Measurements from ENCODE around the gene B4GALT7.

Gene B4GALT7

DNA sequence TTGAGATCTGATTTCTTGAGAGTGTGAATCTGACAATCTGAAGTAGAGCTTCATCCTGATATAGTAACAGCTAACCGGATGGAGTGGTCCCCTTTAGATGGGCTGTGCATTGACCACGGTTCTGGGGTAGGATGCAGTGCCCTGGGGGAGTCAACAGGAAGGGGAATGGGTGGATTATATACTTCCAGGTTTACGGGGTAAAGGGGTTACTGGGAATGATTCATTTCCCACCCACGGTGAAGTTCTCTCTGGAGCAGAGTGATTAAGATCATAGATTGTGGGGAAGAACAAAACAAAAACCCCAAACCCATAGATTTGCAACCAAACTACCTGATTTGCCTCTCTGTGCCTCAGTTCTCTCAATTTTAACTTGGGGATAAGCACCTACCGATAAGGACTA lies 1.5 kb upstream of the B4GALT7 start:
- Histone ChIP-seq H4K20me1 (ENCODE audit: insufficient read depth) (no peaks in the 10 kb centered on the region), H3K9ac (no peak overlapping the region), H2AFZ (ENCODE audit: low read depth) (no peak overlapping the region), H3K27ac (no peak overlapping the region), H3K4me1 (ENCODE audit: low read depth, poor library complexity, severe bottlenecking) (peaks cover 5% of the 10 kb centered on the region), H3K79me2 (ENCODE audit: insufficient read depth, low read depth) (no peaks in the 10 kb centered on the region; the same call in 1 of the 2 replicates), H3K4me2 (no peak overlapping the region), H3K27me3 (ENCODE audit: insufficient read depth, low read depth) (no peaks in the 10 kb centered on the region), H3K36me3 (ENCODE audit: insufficient read depth) (no peaks in the 10 kb centered on the region), H3K4me3 (IDR thresholded peaks at IDR 0.05; ENCODE audit: insufficient read depth, low read depth, low read length) (no peak overlapping the region)
- TF ChIP-seq, protein P1, sequence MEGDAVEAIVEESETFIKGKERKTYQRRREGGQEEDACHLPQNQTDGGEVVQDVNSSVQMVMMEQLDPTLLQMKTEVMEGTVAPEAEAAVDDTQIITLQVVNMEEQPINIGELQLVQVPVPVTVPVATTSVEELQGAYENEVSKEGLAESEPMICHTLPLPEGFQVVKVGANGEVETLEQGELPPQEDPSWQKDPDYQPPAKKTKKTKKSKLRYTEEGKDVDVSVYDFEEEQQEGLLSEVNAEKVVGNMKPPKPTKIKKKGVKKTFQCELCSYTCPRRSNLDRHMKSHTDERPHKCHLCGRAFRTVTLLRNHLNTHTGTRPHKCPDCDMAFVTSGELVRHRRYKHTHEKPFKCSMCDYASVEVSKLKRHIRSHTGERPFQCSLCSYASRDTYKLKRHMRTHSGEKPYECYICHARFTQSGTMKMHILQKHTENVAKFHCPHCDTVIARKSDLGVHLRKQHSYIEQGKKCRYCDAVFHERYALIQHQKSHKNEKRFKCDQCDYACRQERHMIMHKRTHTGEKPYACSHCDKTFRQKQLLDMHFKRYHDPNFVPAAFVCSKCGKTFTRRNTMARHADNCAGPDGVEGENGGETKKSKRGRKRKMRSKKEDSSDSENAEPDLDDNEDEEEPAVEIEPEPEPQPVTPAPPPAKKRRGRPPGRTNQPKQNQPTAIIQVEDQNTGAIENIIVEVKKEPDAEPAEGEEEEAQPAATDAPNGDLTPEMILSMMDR (conservative IDR thresholded peaks at IDR 0.05; ENCODE audit: low read depth, low read length), result no peak

DNA sequence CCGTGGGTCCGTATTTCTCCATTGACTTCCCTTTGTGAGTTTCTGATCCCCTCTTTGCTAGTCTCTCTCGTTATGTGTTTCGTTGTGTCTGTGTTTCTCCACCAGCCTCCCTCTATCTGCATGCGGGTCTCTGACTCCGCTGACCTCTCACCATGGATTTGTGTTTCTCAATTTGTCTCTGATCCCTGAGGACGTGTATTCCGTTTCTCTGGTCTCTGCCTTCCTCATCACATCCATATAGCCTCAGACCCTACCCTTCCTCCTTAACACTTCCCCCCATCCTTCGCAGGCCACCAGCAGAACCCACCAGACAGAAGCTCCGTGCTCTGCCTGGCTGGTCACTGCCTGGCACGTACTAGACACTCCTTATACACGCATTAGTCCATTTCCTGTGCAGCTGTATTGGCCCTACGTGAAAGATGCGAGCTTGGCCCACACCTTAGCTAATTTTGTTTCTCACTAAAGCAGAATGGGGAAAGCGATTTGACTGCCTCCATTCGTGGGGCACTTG lies 631 bp downstream of the B4GALT7 start:
- H2AFZ ChIP-seq (ENCODE audit: low read depth), result peak overlapping the region; percentile 41; the same call in 1 of the 2 replicates

DNA sequence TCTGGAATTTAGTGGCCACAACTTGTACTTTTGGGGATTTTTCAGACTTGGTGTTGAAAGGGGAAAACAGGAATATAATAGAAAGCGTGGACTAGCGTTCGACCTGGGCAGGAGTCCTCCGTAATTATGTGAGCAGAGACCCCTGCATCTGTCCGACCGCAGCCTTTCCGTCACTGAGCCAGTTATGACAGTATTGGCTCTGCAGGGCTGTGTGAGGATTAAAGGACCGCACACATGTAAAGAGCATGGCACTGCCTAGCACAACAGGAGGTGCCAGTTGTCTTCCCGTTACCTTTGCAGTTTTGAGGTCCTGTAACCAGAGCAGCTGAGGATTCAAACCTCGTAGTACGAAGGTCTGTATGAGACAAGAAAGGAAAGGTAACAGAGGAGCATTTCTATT lies 1.2 kb downstream of the B4GALT7 start:
- H3K4me3 ChIP-seq (IDR thresholded peaks at IDR 0.05; ENCODE audit: insufficient read depth, low read depth, low read length), result no peak overlapping the region
- H3K27ac ChIP-seq, result no peak overlapping the region
- TF ChIP-seq, protein P1 (conservative IDR thresholded peaks at IDR 0.05; ENCODE audit: low read depth, low read length), result no peak
- no peak overlapping the region for H2AFZ ChIP-seq (ENCODE audit: low read depth)
- no peaks in the 10 kb centered on the region for H3K79me2 ChIP-seq (ENCODE audit: insufficient read depth, low read depth)
- H3K9ac ChIP-seq, result no peak overlapping the region
- no peaks in the 10 kb centered on the region for H4K20me1 ChIP-seq (ENCODE audit: insufficient read depth)
- no peaks in the 10 kb centered on the region for H3K27me3 ChIP-seq (ENCODE audit: insufficient read depth, low read depth)
- no peaks in the 10 kb centered on the region for H3K36me3 ChIP-seq (ENCODE audit: insufficient read depth)
- H3K4me1 ChIP-seq (ENCODE audit: low read depth, poor library complexity, severe bottlenecking), result peaks cover 3% of the 10 kb centered on the region
- peak overlapping the region; percentile 86 for H3K4me2 ChIP-seq

More for the DNA sequence above, 631 bp downstream of the B4GALT7 start:
- peaks cover 3% of the 10 kb centered on the region for H3K4me1 ChIP-seq (ENCODE audit: low read depth, poor library complexity, severe bottlenecking)
- no peaks in the 10 kb centered on the region for H3K79me2 ChIP-seq (ENCODE audit: insufficient read depth, low read depth)
- TF ChIP-seq, protein P1 (conservative IDR thresholded peaks at IDR 0.05; ENCODE audit: low read depth, low read length), result no peak
- H3K4me3 ChIP-seq (IDR thresholded peaks at IDR 0.05; ENCODE audit: insufficient read depth, low read depth, low read length), result no peak overlapping the region
- no peaks in the 10 kb centered on the region for H3K27me3 ChIP-seq (ENCODE audit: insufficient read depth, low read depth)
- H3K27ac ChIP-seq, result no peak overlapping the region; the same call in 1 of the 2 replicates
- peak overlapping the region; percentile 86 for H3K4me2 ChIP-seq
- H4K20me1 ChIP-seq (ENCODE audit: insufficient read depth), result no peaks in the 10 kb centered on the region
- H3K36me3 ChIP-seq (ENCODE audit: insufficient read depth), result no peaks in the 10 kb centered on the region
- peak overlapping the region; percentile 57; the same call in 1 of the 2 replicates for H3K9ac ChIP-seq

DNA sequence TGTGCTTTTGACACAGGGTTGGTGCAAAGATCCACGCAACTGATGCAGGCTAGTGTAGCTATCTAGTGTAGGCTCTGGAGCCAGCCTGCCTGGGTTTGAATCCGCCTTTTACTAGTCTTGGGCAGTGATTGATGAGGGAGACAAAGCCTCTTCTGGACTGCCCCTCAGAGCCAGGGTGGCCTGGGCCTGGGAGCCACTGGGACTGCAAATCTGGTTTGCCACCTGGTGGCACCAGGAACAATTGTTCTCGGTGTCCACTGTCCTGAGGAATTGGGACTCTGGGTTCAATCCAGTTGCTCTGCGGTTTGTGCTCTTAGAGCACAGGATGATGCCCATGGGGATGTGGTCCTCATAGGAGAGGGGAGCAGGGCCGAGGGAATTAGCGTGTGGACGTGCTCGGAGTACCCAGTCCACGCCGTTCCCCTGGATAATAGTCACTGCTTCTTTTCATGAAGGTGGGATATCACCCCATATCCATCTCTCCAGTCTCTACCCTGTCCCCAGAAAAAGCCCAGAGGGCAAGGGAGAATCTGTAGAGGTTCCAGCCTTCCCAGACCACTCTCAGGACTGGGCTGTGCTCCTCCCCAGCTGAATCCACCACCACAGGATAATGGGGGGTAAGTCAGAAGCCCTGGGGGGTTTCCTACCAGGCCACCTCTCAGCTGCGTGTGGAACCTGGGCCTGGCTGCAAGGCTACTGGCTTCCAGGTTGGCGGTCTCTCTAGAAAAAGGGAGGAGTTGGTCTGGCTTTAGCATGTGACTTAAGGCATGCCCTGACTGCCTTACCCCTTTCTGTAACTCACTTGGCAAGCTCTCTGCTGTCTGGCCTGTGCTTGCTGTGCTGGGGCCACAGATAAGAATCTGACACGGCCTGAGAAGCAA lies 1.9 kb downstream of the B4GALT7 start:
- Histone ChIP-seq H3K27me3 (ENCODE audit: insufficient read depth, low read depth) (no peaks in the 10 kb centered on the region), H3K79me2 (ENCODE audit: insufficient read depth, low read depth) (no peaks in the 10 kb centered on the region), H3K27ac (no peak overlapping the region), H3K36me3 (ENCODE audit: insufficient read depth) (no peaks in the 10 kb centered on the region), H3K4me2 (no peak overlapping the region), H3K9ac (no peak overlapping the region), H2AFZ (ENCODE audit: low read depth) (no peak overlapping the region), H3K4me3 (IDR thresholded peaks at IDR 0.05; ENCODE audit: insufficient read depth, low read depth, low read length) (no peak overlapping the region), H4K20me1 (ENCODE audit: insufficient read depth) (no peaks in the 10 kb centered on the region), H3K4me1 (ENCODE audit: low read depth, poor library complexity, severe bottlenecking) (peaks cover 3% of the 10 kb centered on the region)
- TF ChIP-seq, protein P1 (conservative IDR thresholded peaks at IDR 0.05; ENCODE audit: low read depth, low read length), result no peak

All from KMS-11 (cell line).